ENCODE measurements around the gene A3GALT2.

Gene A3GALT2

GRCh38 chr1:33320619-33321165, at the start of gene A3GALT2:
Gene A3GALT2 (minus strand): TSS chr1:33321098. CDS start chr1:33321098, 0 bp downstream.
- no peak for DNase-seq

GRCh38 chr1:33370301-33370700, 49.4 kb upstream of the A3GALT2 start:
- DNase-seq, result no peak

- DNase-seq, result no peak
Measured at GRCh38 chr1:33369764-33370163, 48.9 kb upstream of the A3GALT2 start.

- no peak for DNase-seq
Measured at GRCh38 chr1:33369081-33369480, 48.2 kb upstream of the A3GALT2 start.

GRCh38 chr1:33368431-33368830, 47.5 kb upstream of the A3GALT2 start:
- no peak for DNase-seq

- peak; percentile 90 for DNase-seq
Measured at GRCh38 chr1:33367485-33368405, 46.8 kb upstream of the A3GALT2 start.

GRCh38 chr1:33366762-33367484, 46.0 kb upstream of the A3GALT2 start:
- no peak for DNase-seq

GRCh38 chr1:33365560-33365997, 44.7 kb upstream of the A3GALT2 start:
- no peak for DNase-seq

- DNase-seq, result no peak
Measured at GRCh38 chr1:33364565-33364918, 43.6 kb upstream of the A3GALT2 start.

- no peak for DNase-seq
Measured at GRCh38 chr1:33363470-33363861, 42.6 kb upstream of the A3GALT2 start.

GRCh38 chr1:33363021-33363420, 42.1 kb upstream of the A3GALT2 start:
- no peak for DNase-seq

GRCh38 chr1:33361532-33362235, 40.8 kb upstream of the A3GALT2 start:
- no peak for DNase-seq

GRCh38 chr1:33360367-33360766, 39.5 kb upstream of the A3GALT2 start:
- no peak for DNase-seq

GRCh38 chr1:33359931-33360330, 39.0 kb upstream of the A3GALT2 start:
- DNase-seq, result no peak

GRCh38 chr1:33358795-33359503, 38.1 kb upstream of the A3GALT2 start:
- DNase-seq, result no peak

GRCh38 chr1:33358114-33358794, 37.4 kb upstream of the A3GALT2 start:
- no peak for DNase-seq

GRCh38 chr1:33357099-33357498, 36.2 kb upstream of the A3GALT2 start:
- DNase-seq, result no peak

- DNase-seq, result no peak
Measured at GRCh38 chr1:33354707-33355316, 33.9 kb upstream of the A3GALT2 start.

- DNase-seq, result no peak
Measured at GRCh38 chr1:33353531-33353930, 32.6 kb upstream of the A3GALT2 start.

- no peak for DNase-seq
Measured at GRCh38 chr1:33351281-33351660, 30.4 kb upstream of the A3GALT2 start.

GRCh38 chr1:33350611-33351280, 29.8 kb upstream of the A3GALT2 start:
- no peak for DNase-seq

Measured in right forelimb (tissue), 1 donor.